Suppressor macrophage treated with lipopolysaccharide for 1 hour (primary cell): ENCODE measurements around the gene CCL2.
A peak's percentile ranks its signal among the peaks of the same experiment; 100 is the strongest.

Experiments used
- DNase-seq, 3 donors: peaks; one replicate each; pipeline ENCODE4 v3.0.0-alpha.2; 2020 to 2022

CCL2 gene

DNA sequence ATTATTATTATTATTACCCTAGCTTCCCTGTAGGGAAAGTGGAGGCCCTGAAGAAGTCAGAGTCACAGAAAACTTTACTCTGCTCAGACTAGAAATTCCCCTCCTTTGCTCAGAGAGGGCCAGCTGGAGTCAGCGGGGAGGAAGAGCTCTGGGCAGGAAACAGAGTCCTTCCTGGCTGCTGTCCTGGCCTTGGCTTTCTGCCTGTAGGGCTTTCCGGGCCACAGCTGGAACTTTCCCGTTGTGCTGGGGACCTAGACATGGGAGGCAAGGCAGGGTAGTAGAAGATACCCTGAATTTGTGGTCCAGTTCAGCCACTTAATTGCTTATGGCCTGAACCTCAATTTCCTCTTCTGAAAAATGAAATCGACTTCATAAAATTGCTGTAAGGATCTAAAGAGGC, 14.0 kb upstream of the CCL2 start:
- peak; percentile 84 to 92 (median 88) for DNase-seq

DNA sequence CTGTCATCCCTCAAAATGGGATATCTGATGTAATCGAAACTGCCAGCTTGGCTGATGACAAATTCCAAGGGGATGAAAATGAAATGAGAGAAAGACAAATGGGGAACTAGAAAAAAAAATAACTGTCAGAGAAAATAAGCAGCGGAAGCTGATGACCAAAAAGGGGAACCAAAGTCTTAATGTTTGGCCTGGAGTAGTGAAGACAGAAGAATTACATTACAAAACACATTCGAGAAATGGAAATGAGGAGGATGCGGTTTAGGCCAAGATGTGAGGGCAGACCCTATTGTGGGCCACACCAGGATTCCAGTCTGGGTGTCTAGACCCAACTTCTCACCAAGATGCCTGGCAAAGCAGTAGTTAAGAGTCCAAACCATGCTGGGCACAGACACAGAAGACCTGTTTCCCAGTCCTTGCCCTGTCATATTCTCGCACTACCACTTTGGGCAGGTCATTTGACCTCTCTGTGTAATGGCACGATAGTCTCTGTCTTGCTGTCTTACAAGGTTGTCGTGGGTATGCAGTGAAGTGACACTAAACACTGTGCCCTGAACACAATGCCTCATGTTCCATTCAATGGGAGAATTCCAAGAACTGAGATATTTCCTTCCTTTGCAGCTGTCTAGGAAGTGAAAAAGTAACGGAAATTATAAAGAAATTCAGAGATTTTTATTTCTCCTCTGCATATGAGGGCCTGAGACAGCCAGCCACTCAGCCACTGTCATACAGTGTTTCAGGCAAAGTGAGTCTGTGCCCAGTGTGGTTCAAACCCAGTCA, 12.3 kb upstream of the CCL2 start:
- DNase-seq: peak; percentile 77 to 95 (median 88)

DNA sequence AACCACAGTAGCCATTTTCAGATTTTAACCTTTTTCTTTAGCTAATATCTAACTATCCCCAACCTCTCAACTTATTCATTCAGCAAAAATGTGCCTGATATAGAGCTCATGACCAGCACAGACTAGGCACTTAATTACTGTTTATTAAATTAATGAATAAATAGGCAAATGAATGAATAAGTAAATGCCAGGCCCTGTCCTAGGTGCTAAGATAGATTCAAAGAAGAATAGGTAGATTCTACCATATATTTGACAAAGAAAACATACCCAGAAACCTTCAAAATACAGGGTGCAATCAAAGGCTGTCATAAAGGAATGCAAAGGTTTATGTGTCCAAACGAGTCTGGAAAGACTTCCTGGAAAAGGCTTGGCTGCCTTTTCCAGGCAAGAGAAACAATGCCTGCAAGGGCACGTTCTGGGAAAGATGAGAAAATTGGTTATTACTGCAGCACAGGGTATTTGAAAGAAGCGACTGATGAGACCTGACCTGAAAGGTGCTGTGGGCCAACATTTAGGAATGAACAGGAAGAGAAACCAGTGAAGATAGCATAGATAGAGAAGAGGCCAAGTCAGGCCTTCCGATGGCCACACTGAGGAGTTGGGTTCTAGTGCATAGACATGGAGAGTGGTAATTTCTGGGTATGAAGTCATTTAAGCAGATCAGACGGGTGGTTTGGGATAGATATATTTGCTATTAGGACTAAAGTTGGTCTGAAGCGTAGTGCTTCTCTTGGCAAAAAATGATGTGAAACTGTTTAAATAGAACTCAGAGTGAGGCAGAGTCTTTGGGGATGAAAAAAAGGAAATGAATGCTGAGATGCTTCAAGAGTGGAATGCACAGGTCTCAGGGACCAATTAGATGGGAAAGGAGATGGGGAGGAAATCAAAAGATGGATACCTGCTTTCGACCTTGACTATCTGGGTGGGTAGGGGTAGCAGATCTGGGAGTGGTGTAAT, 11.4 kb upstream of the CCL2 start:
- DNase-seq: peak in 2 of 3 donors; percentile 62 to 65

- DNase-seq: peak in 2 of 3 donors; percentile 57 to 67
Measured at GRCh38 chr17:34245351-34245905, 9.7 kb upstream of the CCL2 start.

DNA sequence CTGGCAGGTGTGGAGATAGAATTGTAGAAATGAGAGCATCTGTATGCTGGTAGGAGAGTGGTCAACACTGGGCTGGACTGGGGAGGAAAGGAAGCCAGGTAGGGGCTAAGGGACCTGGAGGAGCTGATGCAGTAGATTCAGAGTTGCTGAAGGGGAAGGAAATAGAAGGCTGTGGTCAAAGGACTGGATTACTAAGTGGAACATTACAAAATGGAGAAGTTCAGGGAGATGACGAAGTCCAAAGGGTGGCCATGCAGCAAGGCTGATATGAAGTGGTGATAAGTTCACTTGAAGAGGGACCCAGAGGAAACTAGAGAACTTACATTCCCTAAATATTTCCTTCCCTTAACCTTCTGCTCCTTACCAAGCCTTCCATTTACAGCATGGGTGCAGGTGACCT, 8.6 kb upstream of the CCL2 start:
- peak; percentile 84 to 96 (median 91) for DNase-seq

GRCh38 chr17:34246881-34247280, 8.2 kb upstream of the CCL2 start:
- peak; percentile 73 to 91 (median 86) for DNase-seq

GRCh38 chr17:34248511-34249024, 6.5 kb upstream of the CCL2 start:
- DNase-seq: peak; percentile 82 to 96 (median 90)

GRCh38 chr17:34249061-34249460, 6.0 kb upstream of the CCL2 start:
- no peak for DNase-seq

DNA sequence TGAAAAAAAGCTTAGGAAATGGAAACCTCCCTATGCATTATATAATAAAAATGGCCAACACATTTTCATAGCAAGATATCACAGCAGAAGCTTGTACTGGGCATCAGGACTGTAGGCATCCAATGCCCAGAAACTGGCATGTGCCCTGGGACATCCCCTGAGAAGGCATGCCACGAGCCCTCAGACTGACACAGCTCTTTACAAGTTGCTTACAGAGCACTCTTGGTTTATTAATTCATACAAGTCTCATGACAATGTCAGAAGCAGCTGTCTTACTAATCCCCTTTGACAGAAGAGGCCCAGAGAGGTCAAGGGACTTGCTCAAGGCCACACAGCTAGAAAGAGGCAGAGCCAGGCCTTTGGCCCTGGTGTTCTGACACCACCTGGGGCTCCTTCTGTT, 5.6 kb upstream of the CCL2 start:
- peak; percentile 89 to 96 (median 92) for DNase-seq

DNA sequence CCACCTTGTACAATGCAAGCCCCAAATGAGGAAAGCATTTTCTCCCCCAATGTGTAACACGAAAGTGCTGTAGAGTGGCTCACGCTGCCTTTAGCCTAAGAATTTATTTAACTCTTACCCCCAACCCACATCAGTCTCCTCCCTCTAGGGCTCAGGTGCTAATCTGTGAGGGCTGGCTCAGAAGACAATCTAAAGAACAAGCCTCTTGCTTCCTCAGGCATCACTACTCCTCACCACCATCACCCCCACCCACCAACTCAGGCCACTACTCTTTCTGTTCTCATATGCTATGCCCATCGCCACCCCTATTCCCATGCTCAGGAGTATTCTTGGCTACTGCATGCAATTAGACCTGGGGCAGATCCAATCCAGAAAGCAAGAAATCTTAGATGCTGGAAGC, 3.9 kb upstream of the CCL2 start:
- no peak for DNase-seq

DNA sequence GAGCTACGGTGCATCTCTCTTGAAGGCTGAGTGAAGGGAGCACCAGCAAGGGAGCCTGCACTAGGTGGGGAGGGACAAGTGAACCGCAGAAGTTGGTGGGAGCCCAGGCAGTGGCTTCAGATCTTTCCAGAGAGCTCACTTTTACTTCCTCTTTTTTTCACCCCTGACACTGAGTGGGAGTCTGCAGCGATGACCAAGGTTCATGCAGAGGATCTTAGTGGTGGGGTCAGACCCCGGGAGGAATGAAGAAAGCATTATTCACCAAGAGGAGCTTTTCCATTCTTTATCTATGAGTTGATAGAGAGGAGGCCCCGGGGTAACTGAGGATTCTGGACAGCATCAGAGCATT, 3.0 kb upstream of the CCL2 start:
- peak; percentile 88 to 96 (median 94) for DNase-seq

DNA sequence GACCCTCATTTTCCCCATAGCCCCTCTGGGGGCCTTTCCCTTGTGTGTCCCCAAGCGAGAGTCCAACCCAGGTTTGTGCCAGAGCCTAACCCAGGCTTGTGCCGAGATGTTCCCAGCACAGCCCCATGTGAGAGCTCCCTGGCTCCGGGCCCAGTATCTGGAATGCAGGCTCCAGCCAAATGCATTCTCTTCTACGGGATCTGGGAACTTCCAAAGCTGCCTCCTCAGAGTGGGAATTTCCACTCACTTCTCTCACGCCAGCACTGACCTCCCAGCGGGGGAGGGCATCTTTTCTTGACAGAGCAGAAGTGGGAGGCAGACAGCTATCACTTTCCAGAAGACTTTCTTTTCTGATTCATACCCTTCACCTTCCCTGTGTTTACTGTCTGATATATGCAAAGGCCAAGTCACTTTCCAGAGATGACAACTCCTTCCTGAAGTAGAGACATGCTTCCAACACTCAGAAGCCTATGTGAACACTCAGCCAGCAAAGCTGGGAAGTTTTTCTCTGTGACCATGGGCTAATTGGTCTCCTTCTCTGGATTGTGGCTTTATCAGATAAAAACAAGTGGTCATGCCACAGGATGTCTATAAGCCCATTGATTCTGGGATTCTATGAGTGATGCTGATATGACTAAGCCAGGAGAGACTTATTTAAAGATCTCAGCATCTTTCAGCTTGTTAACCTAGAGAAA, 2.5 kb upstream of the CCL2 start:
- peak; percentile 94 to 98 (median 96) for DNase-seq

- DNase-seq: no peak
Measured at GRCh38 chr17:34253139-34253525, 2.0 kb upstream of the CCL2 start.

DNA sequence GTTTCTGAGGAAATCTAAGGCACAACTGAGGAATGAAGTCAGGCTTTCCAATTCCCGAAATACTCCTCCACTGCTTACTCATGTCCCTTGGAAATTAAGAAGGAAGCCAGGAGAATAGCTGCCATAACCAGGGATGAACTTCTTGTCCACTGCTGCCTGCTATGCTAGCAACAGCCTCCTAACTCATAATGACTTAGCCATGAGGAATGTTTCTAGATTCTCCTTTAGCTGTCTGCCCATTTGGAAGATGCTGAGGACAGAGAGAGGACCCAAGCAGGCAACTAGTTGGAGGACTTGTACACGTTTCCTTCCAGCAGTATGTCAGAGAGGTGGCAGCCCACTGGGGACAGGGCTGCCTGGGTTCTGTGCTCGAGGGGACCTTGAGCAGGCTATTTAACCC, 939 bp upstream of the CCL2 start:
- DNase-seq: no peak

GRCh38 chr17:34255381-34255732, 272 bp downstream of the CCL2 start:
- DNase-seq: no peak

DNA sequence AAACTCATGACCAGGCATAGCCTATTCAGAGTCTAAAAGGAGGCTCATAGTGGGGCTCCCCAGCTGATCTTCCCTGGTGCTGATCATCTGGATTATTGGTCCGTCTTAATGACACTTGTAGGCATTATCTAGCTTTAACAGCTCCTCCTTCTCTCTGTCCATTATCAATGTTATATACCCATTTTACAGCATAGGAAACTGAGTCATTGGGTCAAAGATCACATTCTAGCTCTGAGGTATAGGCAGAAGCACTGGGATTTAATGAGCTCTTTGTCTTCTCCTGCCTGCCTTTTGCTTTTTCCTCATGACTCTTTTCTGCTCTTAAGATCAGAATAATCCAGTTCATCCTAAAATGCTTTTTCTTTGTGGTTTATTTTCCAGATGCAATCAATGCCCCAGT, 756 bp downstream of the CCL2 start:
- no peak for DNase-seq

DNA sequence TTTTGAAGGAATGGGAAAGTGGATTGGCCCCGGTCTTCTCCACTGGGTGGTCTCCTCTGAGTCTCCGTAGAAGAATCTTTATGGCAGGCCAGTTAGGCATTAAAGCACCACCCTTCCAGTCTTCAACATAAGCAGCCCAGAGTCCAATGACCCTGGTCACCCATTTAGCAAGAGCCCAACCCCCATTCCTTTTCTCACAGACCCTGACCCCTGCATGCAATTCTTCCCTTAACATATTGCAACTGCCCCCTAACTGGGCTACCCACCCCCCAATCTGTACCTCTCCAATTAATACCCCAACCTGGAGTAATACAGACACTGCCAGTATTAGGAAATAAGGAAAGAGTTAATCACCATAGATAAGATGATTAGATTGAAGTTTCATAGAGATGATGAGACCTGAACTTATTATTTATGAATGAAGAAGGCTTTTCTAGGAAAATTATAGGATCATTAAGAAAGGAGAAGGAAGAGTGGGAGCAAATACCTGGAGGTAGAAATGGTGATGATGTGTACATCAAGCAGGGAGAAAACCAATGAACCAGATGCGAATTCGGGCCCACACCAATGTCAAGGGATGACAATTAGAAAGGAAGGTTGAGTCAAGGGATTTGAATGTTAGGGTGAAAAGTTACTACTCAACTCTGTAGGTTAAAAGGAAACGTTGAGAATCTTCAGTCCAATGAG, 2.4 kb downstream of the CCL2 start:
- no peak for DNase-seq

GRCh38 chr17:34257986-34258326, 2.9 kb downstream of the CCL2 start:
- DNase-seq: no peak

- DNase-seq: peak in 1 of 3 donors; percentile 74
Measured at GRCh38 chr17:34259146-34259545, 4.1 kb downstream of the CCL2 start.

GRCh38 chr17:34260861-34261260, 5.8 kb downstream of the CCL2 start:
- DNase-seq: no peak

DNA sequence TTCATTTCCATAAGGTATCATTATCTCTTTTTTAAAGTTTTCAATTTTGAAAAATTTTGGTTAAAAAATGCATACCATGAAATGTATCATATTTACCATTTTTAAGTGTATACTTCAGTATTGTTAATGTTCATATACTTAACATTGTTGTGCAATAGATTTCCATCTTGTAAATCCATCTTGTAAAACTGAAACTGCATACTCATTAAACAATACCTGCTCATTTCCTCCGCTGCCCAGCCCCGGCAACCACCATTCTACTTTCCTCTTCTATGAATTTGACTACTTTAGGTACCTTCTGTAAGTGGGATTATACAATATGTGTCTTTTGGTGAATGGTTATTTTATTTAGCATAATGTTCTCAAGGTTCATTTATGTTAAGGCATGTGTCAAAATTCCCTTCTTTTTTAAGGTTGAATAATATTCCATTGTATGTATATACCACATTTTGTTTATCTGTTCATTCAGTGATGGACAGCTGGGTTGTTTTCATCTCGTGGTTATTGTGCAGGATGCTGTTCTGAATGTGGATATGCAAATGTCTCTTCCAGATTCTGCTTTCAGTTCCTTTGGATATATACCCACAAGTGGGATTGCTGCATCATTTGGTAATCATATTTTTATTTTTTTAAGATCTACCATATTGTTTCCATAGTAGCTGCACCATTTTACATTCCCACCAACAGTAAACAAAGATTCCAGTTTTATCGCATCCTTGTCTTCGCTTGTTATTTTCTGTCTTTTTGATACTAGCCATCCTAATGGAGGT, 6.7 kb downstream of the CCL2 start:
- DNase-seq: peak in 1 of 3 donors; percentile 62

GRCh38 chr17:34265711-34266110, 10.6 kb downstream of the CCL2 start:
- DNase-seq: peak; percentile 70 to 86 (median 84)
